K562 (cell line): ENCODE measurements around the gene CNTN5. TPM values are rescaled to one million over a fixed set of nuclear protein-coding genes. Genes with fewer than 3 reads are reported as not detected.

ENCODE experiments used
- ATAC-seq: fragments of 200-7000 bp; cut with Tn5 transposase; 3 replicates; pipeline ENCODE4 v1.9.1; 2020; ENCODE audit warnings: moderate library complexity
- BruUV-seq: library from RNA; stranded (reverse); fragments of 400-500 nt; replicated peaks from 2 replicates; lab custom pipeline; 2021; lab: Mats Ljungman, UMichigan
- CTCF ChIA-PET: fragments of 300-600 bp; formaldehyde crosslinking; extraction: SDS; loops from one replicate; lab custom pipeline; 2021; ENCODE audit warnings: low intra/inter-chr PET ratio; lab: Yijun Ruan, JAX
- POLR2A ChIA-PET: fragments of 300-600, 350-650 bp; sonication (Branson Sonifier 250); formaldehyde crosslinking; extraction: SDS; loops from one replicate; lab custom pipeline; 2021; ENCODE audit warnings: antibody characterized with exemption, inconsistent platforms; lab: Yijun Ruan, JAX
- DNase-seq, 4 experiments: peaks; one replicate each; pipeline versions ENCODE4 v3.0.0 to v3.0.0-alpha.2; 2011 to 2018; ENCODE audit warnings: low spot score in 3 of 4, mixed read lengths in 3 of 4; ENCODE audit errors: extremely low read depth in 1 of 4
- FAIRE-seq: peaks from 2 replicates; lab custom pipeline; 2011; peaks lifted over from hg19 to GRCh38; lab: Jason Lieb, UNC
- H2AFZ ChIP-seq: 2 replicates; pipeline ENCODE4 v1.6.0; 2011; ENCODE audit warnings: low read depth, low read length, control low read depth, inconsistent platforms
- H3K27ac ChIP-seq: fragments of 200-600 bp; 3 replicates; pipeline ENCODE4 v1.8.0; 2011; ENCODE audit warnings: low read depth, mild to moderate bottlenecking, control low read depth, inconsistent platforms, low read length, moderate library complexity, mixed read lengths; ENCODE audit errors: extremely low read depth
- H3K27me3 ChIP-seq, 2 experiments: fragments of 300-600 bp in 1 of 2; 2 replicates in 1 of 2; 3 replicates in 1 of 2; pipeline versions ENCODE4 v1.6.0 to v1.8.0; 2011; ENCODE audit warnings: inconsistent platforms in 2 of 2, low read length in 2 of 2, mild to moderate bottlenecking in 1 of 2, mixed read lengths in 1 of 2, moderate library complexity in 1 of 2; ENCODE audit not compliant: control insufficient read depth in 2 of 2, insufficient read depth in 2 of 2
- H3K36me3 ChIP-seq: fragments of 300-600 bp; 3 replicates; pipeline ENCODE4 v1.8.0; 2011; ENCODE audit warnings: mild to moderate bottlenecking, low read length, inconsistent platforms; ENCODE audit not compliant: control insufficient read depth, insufficient read depth
- H3K4me1 ChIP-seq, 2 experiments: fragments of 200-600 bp in 1 of 2; replicated peaks in 1 of 2; 2 replicates in 1 of 2; 3 replicates in 1 of 2; pipeline versions ENCODE4 v1.5.1 to v1.8.0; 2011; ENCODE audit warnings: inconsistent platforms in 2 of 2, low read length in 2 of 2, mild to moderate bottlenecking in 1 of 2, mixed read lengths in 1 of 2, moderate library complexity in 1 of 2; ENCODE audit not compliant: control insufficient read depth in 2 of 2, insufficient read depth in 2 of 2
- H3K4me2 ChIP-seq: 2 replicates; pipeline ENCODE4 v1.6.1; 2011; ENCODE audit warnings: low read length, control low read depth, inconsistent platforms, mixed read lengths; ENCODE audit not compliant: insufficient read depth
- H3K4me3 ChIP-seq: fragments of 200-600 bp; sonication (generic), shearing (Covaris generic); 2 replicates; pipeline ENCODE4 v1.5.1; 2016; ENCODE audit warnings: control low read depth, inconsistent platforms
- H3K79me2 ChIP-seq: fragments of 200-600 bp; 3 replicates; pipeline ENCODE4 v1.8.0; 2011; ENCODE audit warnings: low read length, inconsistent platforms; ENCODE audit not compliant: control insufficient read depth, insufficient read depth
- H3K9ac ChIP-seq, 2 experiments: 2 replicates each; pipeline versions ENCODE4 v1.6.0 to v1.6.1; 2011; ENCODE audit warnings: low read depth in 2 of 2, low read length in 2 of 2, control low read depth in 1 of 2, inconsistent platforms in 1 of 2, mild to moderate bottlenecking in 1 of 2, mixed read lengths in 1 of 2; ENCODE audit not compliant: insufficient read depth in 1 of 2
- H3K9me1 ChIP-seq: one replicate; pipeline ENCODE4 v1.6.0; 2011; ENCODE audit warnings: inconsistent platforms, mild to moderate bottlenecking, low read length, moderate library complexity; ENCODE audit not compliant: control insufficient read depth, insufficient read depth
- H3K9me3 ChIP-seq: replicated peaks from 2 replicates; pipeline ENCODE4 v1.5.1; 2011; ENCODE audit warnings: low read depth, low read length, inconsistent platforms; ENCODE audit not compliant: control insufficient read depth, insufficient read depth
- H4K20me1 ChIP-seq: replicated peaks from 2 replicates; pipeline ENCODE4 v1.6.1; 2011; ENCODE audit warnings: low read length, inconsistent platforms, mixed read lengths; ENCODE audit not compliant: control insufficient read depth, insufficient read depth
- ATF6 ChIP-seq: sonication (generic); formaldehyde crosslinking; IDR thresholded peaks from 2 replicates; pipeline ENCODE4 v1.4.0; 2020; ENCODE audit warnings: mild to moderate bottlenecking, missing genetic modification reagents
- FOSL1 ChIP-seq: fragments of 200-800 bp; sonication (Bioruptor generic); conservative IDR thresholded peaks from 2 replicates; pipeline ENCODE4 v1.6.1; 2016; ENCODE audit warnings: missing genetic modification characterization, missing compliant biosample characterization
- HLTF ChIP-seq: fragments of 450-650 bp; IDR thresholded peaks from 2 replicates; pipeline ENCODE4 v1.6.1; 2016
- HMGN3 ChIP-seq: IDR thresholded peaks from 2 replicates; pipeline ENCODE4 v1.6.1; 2011; ENCODE audit warnings: borderline replicate concordance, low read depth, mild to moderate bottlenecking, mixed read lengths, low read length; ENCODE audit not compliant: insufficient read length; ENCODE audit errors: extremely low read depth
- IRF2 ChIP-seq: sonication (generic); formaldehyde crosslinking; IDR thresholded peaks from 2 replicates; pipeline ENCODE4 v1.8.1; 2022; ENCODE audit warnings: mild to moderate bottlenecking, missing genetic modification reagents
- KDM4B ChIP-seq, 2 experiments: fragments of 450-650 bp in 1 of 2; sonication (generic) in 1 of 2; IDR thresholded peaks; 2 replicates each; pipeline ENCODE4 v1.6.1; 2016 to 2017; ENCODE audit warnings: borderline replicate concordance in 2 of 2, antibody characterized with exemption in 1 of 2, low read depth in 1 of 2, mild to moderate bottlenecking in 1 of 2
- MEF2A ChIP-seq: IDR thresholded peaks from 2 replicates; pipeline ENCODE4 v1.6.1; 2011; ENCODE audit warnings: low read depth, mild to moderate bottlenecking, low read length, moderate library complexity; ENCODE audit not compliant: control insufficient read depth
- MLLT1 ChIP-seq, 2 experiments: fragments of 450-650 bp; IDR thresholded peaks; 2 replicates each; pipeline ENCODE4 v1.6.1; 2016
- NBN ChIP-seq: fragments of 450-650 bp; IDR thresholded peaks from 2 replicates; pipeline ENCODE4 v1.6.1; 2016; ENCODE audit warnings: low read depth, mild to moderate bottlenecking
- NEUROD1 ChIP-seq: fragments of 150-350 bp; IDR thresholded peaks from 2 replicates; pipeline ENCODE4 v1.6.1; 2014; ENCODE audit warnings: borderline replicate concordance, low read length, low read depth; ENCODE audit not compliant: partially characterized antibody
- PPARD ChIP-seq: fragments of 250-450 bp; sonication (Bioruptor Pico); IDR thresholded peaks from 2 replicates; pipeline ENCODE4 v1.8.0; 2022; ENCODE audit warnings: inconsistent platforms, mild to moderate bottlenecking, moderate library complexity
- SP2 ChIP-seq: IDR thresholded peaks from 2 replicates; pipeline ENCODE4 v1.6.1; 2011; ENCODE audit warnings: mild to moderate bottlenecking, low read depth, low read length, moderate library complexity; ENCODE audit not compliant: poor library complexity, severe bottlenecking; ENCODE audit errors: extremely low read depth
- TAF9B ChIP-seq: fragments of 450-650 bp; IDR thresholded peaks from 2 replicates; pipeline ENCODE4 v1.6.1; 2018; ENCODE audit warnings: mild to moderate bottlenecking; ENCODE audit not compliant: partially characterized antibody
- THRB ChIP-seq: fragments of 450-650 bp; formaldehyde crosslinking; conservative IDR thresholded peaks from 2 replicates; pipeline ENCODE4 v1.4.0; 2022; ENCODE audit warnings: mild to moderate bottlenecking, missing genetic modification characterization
- ZNF274 ChIP-seq: IDR thresholded peaks from 2 replicates; pipeline ENCODE4 v1.6.1; 2011; ENCODE audit warnings: low read depth, mild to moderate bottlenecking, low read length, moderate library complexity, borderline replicate concordance
- WGBS: fragments of 100-300 bp; shearing (Covaris generic); methylation state at CpG from one replicate; pipeline ENCODE4 v1.1.6; 2016; ENCODE audit warnings: low coverage, mixed read lengths; ENCODE audit not compliant: insufficient coverage; ENCODE audit errors: missing lambda C conversion rate; 5-methylcytosine and 5-hydroxymethylcytosine counted together
- in situ Hi-C: fragments of 300-500 bp; cut with MboI; formaldehyde crosslinking; loops from 4 replicates; pipeline ENCODE4 v1.15.0; 2018; ENCODE audit warnings: inconsistent platforms, mixed read lengths
- intact Hi-C: fragments of 100-400 bp; cut with micrococcal nuclease; formaldehyde crosslinking; loops from 2 replicates; pipeline ENCODE4 v1.14.2; 2022
- polyA plus RNA-seq, 8 experiments: library from polyadenylated mRNA; depleted of rRNA in 4 of 8; stranded (reverse) in 5 of 8; unstranded in 3 of 8; fragments of >200 nt; fragmentation: Nextera tagmentation in 2 of 8; fragmentation: Illumina TruSeq in 1 of 8; extraction: Ambion mirVana in 2 of 8; extraction: Trizol in 1 of 8; gene quantifications; 2 replicates each; pipeline versions ENCODE4 v1.2.1 to v1.2.3, GENCODE V29; 2011 to 2014; ENCODE audit warnings: inconsistent platforms in 1 of 8, missing spikeins in 1 of 8
- total RNA-seq, 7 experiments: library from RNA; depleted of rRNA in 6 of 7; stranded (reverse); fragments of >200 nt in 6 of 7; fragmentation: Illumina TruSeq in 2 of 7; extraction: Trizol in 2 of 7; gene quantifications; 2 replicates each; pipeline versions ENCODE4 v1.2.1 to v1.2.3, GENCODE V29; 2011 to 2021; ENCODE audit warnings: low replicate concordance in 1 of 7

Gene CNTN5
- total and polyA plus RNA-seq, 9 of the 15 experiments (the other 6 are each of a cell fraction or from before 2014, with no cell fraction given), result 0.03 TPM; not detected in 8

- ChIA-PET POLR2A (no interaction called here), CTCF (no interaction called here)
- no peaks in the 10 kb centered on the region for H3K79me2 ChIP-seq
- no peaks in the 10 kb centered on the region for H3K9me1 ChIP-seq
- H3K27me3 ChIP-seq, result no peaks in the 10 kb centered on the region
- WGBS, result 0% methylated on average over 3 of the region's 3 CpGs
- no peaks in the 10 kb centered on the region; the same call in 1 of the 2 replicates for H3K9me3 ChIP-seq
- H2AFZ ChIP-seq, result no peak overlapping the region
- H3K4me1 ChIP-seq, result no peaks in the 10 kb centered on the region
- in situ Hi-C loops (no loop called here), intact Hi-C loops (no loop called here)
- ATAC-seq (no peak), FAIRE-seq (no peak), DNase-seq (no peak)
- no peaks in the 10 kb centered on the region for H3K36me3 ChIP-seq
- no peaks in the 10 kb centered on the region for H4K20me1 ChIP-seq
- H3K4me2 ChIP-seq, result no peak overlapping the region
- BruUV-seq, result no TSS peak
- no peak overlapping the region for H3K4me3 ChIP-seq
- no peak overlapping the region for H3K9ac ChIP-seq
- H3K27ac ChIP-seq, result no peak overlapping the region
- no peak for TF ChIP-seq HLTF
- no peak for TF ChIP-seq NEUROD1
- no peak for TF ChIP-seq NBN
- TF ChIP-seq KDM4B (IDR thresholded peaks at IDR 0.05; ENCODE audit: borderline replicate concordance in 2 of 2, low read depth in 1 of 2), result no peak
- no peak for TF ChIP-seq THRB
- TF ChIP-seq ZNF274, result no peak
- no peak for TF ChIP-seq SP2
- no peak for TF ChIP-seq TAF9B
- no peak for TF ChIP-seq HMGN3
- TF ChIP-seq MEF2A, result no peak
- no peak for TF ChIP-seq MLLT1 (IDR thresholded peaks at IDR 0.05)
- no peak for TF ChIP-seq ATF6 (CRISPR knock-in tag)
- no peak for TF ChIP-seq FOSL1 (tag)
- no peak for TF ChIP-seq PPARD (CRISPR knock-in tag)
- TF ChIP-seq IRF2 (CRISPR knock-in tag), result no peak
These were observed 58.8 kb downstream of the CNTN5 start for GRCh38 chr11:99079576-99079975.
